Duodenal mucosa (tissue), 2 donors: ENCODE data around the gene PLCB4.

Source experiments
- H3K27ac ChIP-seq: one replicate; pipeline ENCODE4 v1.7.0; 2013; ENCODE audit warnings: low read depth, low read length
- H3K27me3 ChIP-seq, 2 donors: one replicate each; pipeline ENCODE4 v1.7.0; 2013; ENCODE audit warnings: low read length in 2 of 2, control low read depth in 1 of 2; ENCODE audit not compliant: insufficient read depth in 2 of 2, control insufficient read depth in 1 of 2
- H3K36me3 ChIP-seq, 2 donors: one replicate each; pipeline ENCODE4 v1.7.0; 2013; ENCODE audit warnings: low read length in 2 of 2, control low read depth in 1 of 2; ENCODE audit not compliant: insufficient read depth in 2 of 2, control insufficient read depth in 1 of 2
- H3K4me1 ChIP-seq, 2 donors: one replicate each; pipeline ENCODE4 v1.7.0; 2013; ENCODE audit warnings: low read length in 2 of 2, control low read depth in 1 of 2; ENCODE audit not compliant: insufficient read depth in 2 of 2, control insufficient read depth in 1 of 2
- H3K4me3 ChIP-seq, 2 donors: one replicate each; pipeline ENCODE4 v1.7.0; 2013; ENCODE audit warnings: low read length in 2 of 2, low read depth in 1 of 2
- H3K9ac ChIP-seq, 2 donors: one replicate each; pipeline ENCODE4 v1.7.0; 2013; ENCODE audit warnings: low read length in 2 of 2, low read depth in 1 of 2
- H3K9me3 ChIP-seq, 2 donors: one replicate each; pipeline ENCODE4 v1.7.0; 2013; ENCODE audit warnings: low read length in 2 of 2, control low read depth in 1 of 2; ENCODE audit not compliant: control insufficient read depth in 1 of 2

PLCB4 gene

DNA sequence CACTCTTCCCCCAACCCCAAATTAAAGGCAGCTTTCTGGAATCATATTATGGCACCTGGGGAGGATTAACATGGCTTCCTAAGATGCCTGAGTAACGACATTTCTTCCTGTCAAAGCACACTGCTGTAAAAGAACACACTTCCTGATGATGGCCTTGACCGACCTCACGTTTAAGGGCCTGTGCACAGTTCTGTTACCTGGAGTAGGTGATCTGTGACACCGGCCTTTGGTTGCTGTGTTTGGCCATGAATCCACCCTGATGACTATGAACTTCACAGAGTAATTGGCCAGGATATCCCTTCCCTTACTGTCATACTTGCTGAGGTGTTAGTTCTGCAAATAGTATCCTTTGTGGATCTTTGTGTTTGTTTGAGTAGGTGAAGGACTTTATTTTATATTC is 45.8 kb downstream of the PLCB4 start:
- Histone ChIP-seq H3K27me3 (no peaks in the 10 kb centered on the region), H3K36me3 (no peaks in the 10 kb centered on the region), H3K9me3 (no peaks in the 10 kb centered on the region), H3K4me3 (no peak overlapping the region), H3K4me1 (no peaks in the 10 kb centered on the region), H3K9ac (no peak overlapping the region), H3K27ac (no peak overlapping the region)

DNA sequence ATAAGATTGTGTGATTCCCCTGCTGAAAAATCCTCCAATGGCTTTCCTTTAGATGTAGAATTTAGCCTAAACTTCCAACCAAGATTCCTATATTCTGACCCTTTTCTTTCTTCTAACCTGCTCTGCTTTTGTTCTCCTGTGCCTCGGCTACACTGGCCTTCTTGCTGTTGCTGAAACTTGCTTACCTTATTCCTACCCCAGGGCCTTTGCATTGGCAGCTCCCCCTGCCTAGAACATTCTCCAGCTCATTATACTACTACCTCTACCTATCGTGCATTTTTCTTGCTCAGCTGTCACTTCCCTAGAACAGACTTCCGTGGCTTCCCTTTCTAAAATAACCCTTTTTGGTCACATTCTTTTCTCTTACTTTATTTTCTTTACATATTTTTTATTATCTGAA is 48.7 kb downstream of the PLCB4 start:
- H3K9me3 ChIP-seq = no peaks in the 10 kb centered on the region
- no peak overlapping the region for H3K4me3 ChIP-seq
- no peak overlapping the region for H3K27ac ChIP-seq
- H3K36me3 ChIP-seq = no peaks in the 10 kb centered on the region
- H3K27me3 ChIP-seq = no peaks in the 10 kb centered on the region
- H3K4me1 ChIP-seq = no peaks in the 10 kb centered on the region
- no peak overlapping the region for H3K9ac ChIP-seq

DNA sequence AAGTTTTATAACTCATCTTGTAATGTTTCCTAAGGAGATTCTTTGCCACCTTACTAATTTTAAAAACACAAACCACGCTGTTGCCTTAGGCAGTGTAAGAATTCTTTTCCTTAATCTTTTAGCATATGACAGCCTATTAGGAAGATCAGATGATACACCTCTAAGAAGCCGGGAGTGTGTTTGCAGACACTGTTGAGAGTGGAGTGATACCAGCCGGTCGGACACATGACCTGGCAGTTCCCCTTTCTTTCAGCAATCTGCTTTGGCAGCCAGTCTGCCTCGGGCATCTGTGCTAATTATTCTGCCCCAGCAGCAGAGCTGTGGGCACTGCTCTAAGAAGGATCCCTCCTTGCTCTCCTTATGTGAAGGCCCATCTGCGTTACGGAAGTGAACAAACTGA is 50.9 kb downstream of the PLCB4 start:
- Histone ChIP-seq H3K27ac (no peak overlapping the region), H3K36me3 (no peaks in the 10 kb centered on the region), H3K4me3 (no peak overlapping the region), H3K9me3 (no peaks in the 10 kb centered on the region), H3K9ac (no peak overlapping the region), H3K27me3 (no peaks in the 10 kb centered on the region), H3K4me1 (no peaks in the 10 kb centered on the region)

DNA sequence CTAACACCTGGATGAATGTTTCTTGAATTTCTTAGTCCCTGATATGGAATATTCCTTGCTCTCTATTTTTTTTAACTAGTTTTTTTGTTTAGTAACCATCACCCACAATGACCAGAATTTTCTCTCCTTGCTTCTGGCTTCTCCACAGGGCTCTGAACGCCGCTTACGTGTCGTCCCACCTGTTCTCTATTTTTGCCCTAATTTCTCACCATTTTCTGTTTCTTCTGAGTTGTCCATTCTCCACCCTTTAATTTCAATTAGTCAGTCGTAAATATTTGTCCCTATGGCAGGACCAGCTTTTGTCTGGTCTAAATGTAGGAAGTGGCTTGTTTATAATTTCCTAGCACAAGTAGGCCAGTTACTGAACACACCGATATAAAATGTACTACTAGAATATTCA is 52.3 kb downstream of the PLCB4 start:
- H3K36me3 ChIP-seq = no peaks in the 10 kb centered on the region
- H3K9ac ChIP-seq = no peak overlapping the region
- no peaks in the 10 kb centered on the region for H3K27me3 ChIP-seq
- no peak overlapping the region for H3K27ac ChIP-seq
- H3K4me1 ChIP-seq = no peaks in the 10 kb centered on the region
- no peaks in the 10 kb centered on the region for H3K9me3 ChIP-seq
- no peak overlapping the region for H3K4me3 ChIP-seq

DNA sequence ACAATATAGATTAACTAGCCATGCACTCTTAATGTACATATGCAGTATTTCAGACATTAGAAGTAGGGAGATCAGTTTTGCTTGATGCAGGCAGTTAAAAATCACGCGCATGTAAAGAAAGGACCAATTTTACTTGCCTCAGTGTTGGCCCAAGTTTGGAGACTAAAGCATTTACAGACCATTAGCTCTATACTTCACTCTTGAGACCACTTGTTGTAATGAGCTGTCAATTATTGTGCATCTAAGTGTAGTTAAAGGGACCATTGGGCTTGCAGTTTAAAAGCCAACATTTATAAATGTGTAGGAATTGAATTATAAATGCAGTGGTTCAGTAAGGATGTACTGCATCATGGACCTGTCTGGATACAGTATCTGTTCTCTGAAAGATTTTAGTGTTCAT is 53.7 kb downstream of the PLCB4 start:
- H3K4me3 ChIP-seq = no peak overlapping the region
- H3K36me3 ChIP-seq = no peaks in the 10 kb centered on the region
- no peaks in the 10 kb centered on the region for H3K9me3 ChIP-seq
- no peak overlapping the region for H3K9ac ChIP-seq
- no peaks in the 10 kb centered on the region for H3K4me1 ChIP-seq
- H3K27me3 ChIP-seq = no peaks in the 10 kb centered on the region
- no peak overlapping the region for H3K27ac ChIP-seq

DNA sequence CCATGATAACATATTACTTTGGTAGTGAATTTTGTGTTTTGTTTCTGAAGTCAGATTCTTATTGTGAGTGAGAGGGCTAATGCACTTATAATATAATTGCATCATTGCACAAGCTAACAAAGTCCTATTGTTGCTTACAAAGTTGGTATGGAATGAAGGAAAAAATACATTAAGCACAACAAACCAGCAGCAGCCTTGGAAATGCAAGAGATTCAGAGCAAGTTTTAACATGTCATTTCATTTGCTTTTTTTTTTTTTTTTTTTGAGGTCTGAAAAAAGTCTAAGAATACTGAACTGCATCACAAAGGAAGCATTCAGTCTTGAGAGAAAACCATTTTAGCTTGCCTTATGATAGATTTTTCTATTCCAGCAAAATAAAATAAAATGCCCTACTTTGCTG is 57.6 kb downstream of the PLCB4 start:
- peaks cover 0 to 2% of the 10 kb centered on the region in 2 donors for H3K9me3 ChIP-seq
- H3K36me3 ChIP-seq = no peaks in the 10 kb centered on the region
- no peaks in the 10 kb centered on the region for H3K27me3 ChIP-seq
- H3K4me3 ChIP-seq = no peak overlapping the region
- no peaks in the 10 kb centered on the region for H3K4me1 ChIP-seq
- no peak overlapping the region for H3K27ac ChIP-seq
- H3K9ac ChIP-seq = no peak overlapping the region

DNA sequence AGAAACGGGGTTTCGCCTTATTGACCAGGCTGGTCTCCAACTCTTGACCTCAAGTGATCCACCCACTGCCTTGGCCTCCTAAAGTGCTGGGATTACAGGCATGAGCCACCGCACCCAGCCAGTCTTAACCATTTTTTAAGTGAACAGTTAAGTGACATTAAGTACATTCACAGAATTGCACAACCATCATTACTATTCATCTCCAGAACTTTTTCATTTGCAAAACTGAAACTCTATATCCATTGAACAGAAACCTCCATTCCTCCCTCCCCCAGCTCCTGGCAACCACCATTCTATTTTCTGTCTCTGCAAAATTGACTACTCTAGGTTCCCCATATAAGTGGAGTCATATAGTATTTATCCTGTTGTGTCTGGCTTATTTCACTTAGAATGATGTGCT is 59.7 kb downstream of the PLCB4 start:
- no peak overlapping the region for H3K9ac ChIP-seq
- no peaks in the 10 kb centered on the region for H3K27me3 ChIP-seq
- no peak overlapping the region for H3K4me3 ChIP-seq
- no peak overlapping the region for H3K27ac ChIP-seq
- no peaks in the 10 kb centered on the region for H3K4me1 ChIP-seq
- H3K9me3 ChIP-seq = peaks cover 5 to 9% of the 10 kb centered on the region in 2 donors
- H3K36me3 ChIP-seq = no peaks in the 10 kb centered on the region

DNA sequence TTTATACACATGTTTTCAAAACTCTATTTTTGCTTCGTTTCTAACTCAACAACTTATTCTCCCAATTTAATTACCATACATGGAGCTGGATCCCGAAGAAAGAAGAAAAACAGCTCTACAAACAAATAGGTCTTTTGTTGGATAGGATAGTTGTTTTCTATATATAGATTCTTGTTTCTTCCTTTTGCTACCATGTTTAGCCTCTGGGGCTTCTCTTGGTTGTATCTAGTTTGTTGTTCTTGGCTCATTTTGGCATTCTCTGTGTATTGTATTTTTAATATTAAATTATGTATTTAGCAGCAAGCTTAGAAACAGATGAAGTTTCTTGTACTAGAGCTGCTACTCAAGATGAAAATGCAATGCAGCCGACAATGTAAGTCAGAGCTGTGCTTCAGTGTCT is 60.9 kb downstream of the PLCB4 start:
- no peak overlapping the region for H3K27ac ChIP-seq
- no peak overlapping the region for H3K4me3 ChIP-seq
- H3K4me1 ChIP-seq = no peaks in the 10 kb centered on the region
- H3K27me3 ChIP-seq = no peaks in the 10 kb centered on the region
- no peak overlapping the region for H3K9ac ChIP-seq
- no peaks in the 10 kb centered on the region for H3K36me3 ChIP-seq
- H3K9me3 ChIP-seq = peaks cover 5 to 9% of the 10 kb centered on the region in 2 donors

DNA sequence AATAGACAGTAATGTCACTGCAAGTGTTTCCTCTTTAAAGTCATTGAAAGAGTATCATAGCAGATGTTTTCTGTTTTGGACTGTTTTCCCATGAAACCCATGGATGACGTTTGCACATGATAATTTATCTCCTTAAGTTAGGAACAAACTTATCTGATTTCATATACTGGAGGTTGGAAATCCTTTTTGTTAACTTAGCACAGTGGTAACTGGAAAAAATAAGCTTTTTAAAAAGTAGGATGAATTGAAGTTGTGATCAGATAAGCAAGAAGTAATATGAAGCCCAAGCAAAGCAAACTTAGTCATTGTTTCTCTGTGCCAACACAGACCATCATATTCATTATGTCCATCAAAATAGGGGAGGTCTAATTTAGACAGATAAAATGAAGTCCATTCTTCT is 61.6 kb downstream of the PLCB4 start:
- no peaks in the 10 kb centered on the region for H3K27me3 ChIP-seq
- H3K27ac ChIP-seq = no peak overlapping the region
- H3K4me3 ChIP-seq = no peak overlapping the region
- no peaks in the 10 kb centered on the region for H3K36me3 ChIP-seq
- H3K4me1 ChIP-seq = no peaks in the 10 kb centered on the region
- H3K9ac ChIP-seq = no peak overlapping the region
- peaks cover 5 to 9% of the 10 kb centered on the region in 2 donors for H3K9me3 ChIP-seq

DNA sequence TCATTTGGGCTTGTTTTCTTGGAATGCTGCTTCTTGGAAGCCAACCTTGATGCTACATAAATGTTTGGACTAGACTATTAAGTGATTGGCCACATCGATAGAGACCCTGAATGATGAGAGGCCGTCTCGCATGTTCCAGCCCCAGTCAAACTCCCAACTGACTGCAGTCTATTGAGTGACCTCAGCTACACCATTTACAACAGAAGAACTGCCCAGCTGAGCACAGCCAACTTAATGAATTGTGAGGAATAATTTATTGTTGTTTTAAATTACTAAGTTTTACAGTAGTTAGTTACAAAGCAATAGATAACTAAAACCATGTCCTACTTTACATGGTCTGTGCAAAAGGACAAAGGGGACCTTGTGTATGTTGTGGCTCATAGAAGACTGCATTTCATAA is 63.0 kb downstream of the PLCB4 start:
- Histone ChIP-seq H3K27me3 (no peaks in the 10 kb centered on the region), H3K36me3 (no peaks in the 10 kb centered on the region), H3K4me3 (no peak overlapping the region), H3K27ac (no peak overlapping the region), H3K9me3 (peaks cover 5 to 9% of the 10 kb centered on the region in 2 donors), H3K4me1 (no peaks in the 10 kb centered on the region), H3K9ac (no peak overlapping the region)

DNA sequence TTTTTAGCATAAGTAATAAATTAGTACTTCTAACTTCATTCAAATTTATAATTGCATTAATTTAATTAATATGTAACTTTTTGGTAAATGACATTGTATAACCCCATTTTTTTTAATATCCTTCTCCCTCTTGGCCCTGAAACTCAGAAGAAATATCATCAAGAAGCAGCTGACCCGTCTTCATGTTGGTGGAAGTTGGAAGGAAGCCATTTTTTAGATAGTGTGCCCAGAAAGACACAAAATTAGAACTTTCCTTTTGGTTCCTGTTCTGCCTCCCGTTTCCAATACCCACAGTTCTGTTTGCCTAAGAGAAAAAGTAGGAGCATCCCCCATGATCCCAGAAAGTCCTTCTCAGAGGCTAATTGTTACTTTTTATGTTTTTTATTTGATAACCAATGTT is 65.5 kb downstream of the PLCB4 start:
- Histone ChIP-seq H3K27ac (no peak overlapping the region), H3K4me1 (no peaks in the 10 kb centered on the region), H3K9ac (no peak overlapping the region), H3K4me3 (no peak overlapping the region), H3K36me3 (no peaks in the 10 kb centered on the region), H3K27me3 (no peaks in the 10 kb centered on the region), H3K9me3 (peaks cover 5 to 9% of the 10 kb centered on the region in 2 donors)
